Ovary (tissue), 9 donors: Measurements from ENCODE around the gene TARS2. TPM values are rescaled to one million over a fixed set of nuclear protein-coding genes. Genes with fewer than 3 reads are reported as not detected.

ENCODE experiments used
- DNase-seq, 5 donors: peaks; one replicate each; pipeline ENCODE4 v3.0.0-alpha.2; 2019 to 2020
- H3K27ac ChIP-seq, 2 donors: fragments of 200-600 bp; one replicate each; pipeline versions ENCODE4 v1.5.1 to v1.8.0; 2019 to 2022
- H3K27me3 ChIP-seq: fragments of 200-600 bp; one replicate; pipeline ENCODE4 v1.8.0; 2022
- H3K36me3 ChIP-seq: fragments of 200-600 bp; sonication (generic); one replicate; pipeline ENCODE4 v1.5.1; 2019
- H3K4me1 ChIP-seq: one replicate; pipeline ENCODE4 v1.8.1; 2013; ENCODE audit warnings: mild to moderate bottlenecking, moderate library complexity; ENCODE audit not compliant: insufficient read depth
- H3K4me3 ChIP-seq: fragments of 200-600 bp; sonication (generic); one replicate; pipeline ENCODE4 v1.5.1; 2017
- H3K9me3 ChIP-seq, 2 donors: fragments of 200-600 bp in 1 of 2; sonication (generic) in 1 of 2; one replicate each; pipeline versions ENCODE4 v1.5.1 to v1.8.1; 2013 to 2019; ENCODE audit warnings: mild to moderate bottlenecking in 1 of 2, moderate library complexity in 1 of 2
- CTCF ChIP-seq, 3 donors: fragments of 450-650 bp in 2 of 3; fragments of 200-600 bp in 1 of 3; IDR thresholded peaks; one replicate each; pipeline versions ENCODE4 v1.5.1 to v1.8.0; 2016 to 2022; ENCODE audit warnings: antibody characterized with exemption in 3 of 3, mild to moderate bottlenecking in 1 of 3
- EP300 ChIP-seq: sonication (generic); formaldehyde crosslinking; IDR thresholded peaks from one replicate; pipeline ENCODE4 v1.6.1; 2017; ENCODE audit warnings: antibody characterized with exemption
- POLR2A ChIP-seq: fragments of 450-650 bp; IDR thresholded peaks from one replicate; pipeline ENCODE4 v1.6.1; 2017; ENCODE audit warnings: antibody characterized with exemption, mild to moderate bottlenecking, moderate library complexity
- WGBS, 3 donors: extraction: QIAGEN DNeasy Blood & Tissue Kit in 1 of 3; methylation state at CpG; one replicate each; pipeline versions ENCODE4 v1.1.5 to v1.1.7; 2013 to 2017; 5-methylcytosine and 5-hydroxymethylcytosine counted together
- intact Hi-C, 4 donors: fragments of 100-400 bp; cut with DNase I; formaldehyde crosslinking; loops; one replicate each; pipeline versions ENCODE4 v1.11.0 to v1.15.1; 2022 to 2023
- polyA plus RNA-seq, 2 donors: library from polyadenylated mRNA; stranded (reverse); fragments of 200-250 nt in 1 of 2; fragments of 350-450 nt in 1 of 2; fragmentation: Illumina TruSeq in 1 of 2; extraction: RNeasy Lipid Tissue Mini Kit (QIAGEN cat#74804) in 1 of 2; gene quantifications; one replicate each; pipeline ENCODE4 v1.2.3, GENCODE V29; 2013 to 2014
- total RNA-seq, 7 donors: library from RNA; depleted of rRNA in 2 of 7; stranded (reverse); fragments of >200 nt in 2 of 7; fragmentation: NEBNext Ultra II Directional in 3 of 7; extraction: Animal tissue kit (Norgen Biotek cat#: 25700) in 3 of 7; gene quantifications; one replicate each; pipeline versions ENCODE4 v1.1.0 to v1.2.4, GENCODE V29; 2016 to 2023
- donor health status: DM: no; HTN: no; CAD: no; lungs with moderate emphysema.
- donor health status: DM: no; HTN: no; CAD: no.
- donor health status: Bipolar disorder and iron deficiency.
- donor health status: DM: yes; HTN: yes; CAD: no.
- donor health status: DM: no; HTN: no; CAD: no.
- donor health status: DM: yes; HTN: yes; CAD: no.

The TARS2 gene
- total and polyA plus RNA-seq, 9 donors = 8.0 to 24.3 (median 17.2) TPM

- H3K9me3 ChIP-seq = no peaks in the 10 kb centered on the region
- no peaks in the 10 kb centered on the region for H3K27me3 ChIP-seq
- TF ChIP-seq EP300 (no peak), POLR2A (no peak), CTCF (IDR thresholded peaks at IDR 0.05) (no peak)
- intact Hi-C loops = no loop called here
- no peak for DNase-seq
- no peak overlapping the region for H3K4me3 ChIP-seq
- WGBS, 3 donors = 87 to 96% (median 88%) methylated on average over 17 of the region's 17 CpGs
- no peak overlapping the region for H3K27ac ChIP-seq
- H3K4me1 ChIP-seq = no peaks in the 10 kb centered on the region
- no peaks in the 10 kb centered on the region for H3K36me3 ChIP-seq
These were observed 24.9 kb downstream of the TARS2 start for GRCh38 chr1:150511985-150512660.

- intact Hi-C loops = no loop called here
- Histone ChIP-seq H3K4me3 (no peak overlapping the region), H3K27me3 (no peaks in the 10 kb centered on the region), H3K27ac (no peak overlapping the region), H3K9me3 (no peaks in the 10 kb centered on the region), H3K36me3 (no peaks in the 10 kb centered on the region), H3K4me1 (no peaks in the 10 kb centered on the region)
- no peak for DNase-seq
- TF ChIP-seq EP300 (no peak), POLR2A (no peak), CTCF (IDR thresholded peaks at IDR 0.05) (no peak)
- 22 to 43% (median 25%) methylated on average over 2 of the region's 2 CpGs for WGBS, 3 donors
These were observed 25.6 kb downstream of the TARS2 start for GRCh38 chr1:150512846-150513245.

- intact Hi-C loops = no loop called here
- Histone ChIP-seq H3K9me3 (no peaks in the 10 kb centered on the region), H3K36me3 (no peaks in the 10 kb centered on the region), H3K4me3 (no peak overlapping the region), H3K27ac (no peak overlapping the region), H3K27me3 (no peaks in the 10 kb centered on the region), H3K4me1 (no peaks in the 10 kb centered on the region)
- DNase-seq = no peak
- no peak for TF ChIP-seq CTCF (IDR thresholded peaks at IDR 0.05)
- no peak for TF ChIP-seq EP300
- TF ChIP-seq POLR2A = no peak
- WGBS, 3 donors = 66 to 80% (median 80%) methylated on average over 7 of the region's 7 CpGs
These were observed 26.2 kb downstream of the TARS2 start for GRCh38 chr1:150513351-150513791.

GRCh38 chr1:150514260-150514659 is 27.0 kb downstream of the TARS2 start:
- Histone ChIP-seq H3K9me3 (no peaks in the 10 kb centered on the region), H3K4me1 (no peaks in the 10 kb centered on the region), H3K27me3 (no peaks in the 10 kb centered on the region), H3K36me3 (no peaks in the 10 kb centered on the region), H3K4me3 (no peak overlapping the region), H3K27ac (no peak overlapping the region)
- intact Hi-C loops = no loop called here
- WGBS, 3 donors = 83 to 93% (median 86%) methylated on average over 9 of the region's 9 CpGs
- DNase-seq = no peak
- no peak for TF ChIP-seq CTCF (IDR thresholded peaks at IDR 0.05)
- TF ChIP-seq POLR2A = no peak
- TF ChIP-seq EP300 = no peak
